ENCODE measurements around the gene ZNF700. TPM values are rescaled to one million over a fixed set of nuclear protein-coding genes. Genes with fewer than 3 reads are reported as not detected.

Gene ZNF700
- total RNA-seq, 4 donors from 2014 or later: 6.4 to 13.9 (median 9.9) TPM

GRCh38 chr19:11964858-11965645, 40.1 kb downstream of the ZNF700 start, which contains the start of gene ZNF763:
Gene ZNF763 (plus strand): TSS chr19:11965040. CDS start chr19:11965209, 169 bp downstream.
- Histone ChIP-seq H3K36me3 (peaks cover 0 to 6% (median 0%) of the 10 kb centered on the region in 3 donors), H3K4me1 (peaks cover 10 to 27% (median 14%) of the 10 kb centered on the region in 3 donors), H3K27ac (peak within 1 kb of the TSS; percentile 87 to 96 (median 94)), H3K27me3 (no peaks in the 10 kb centered on the region), H3K9me3 (no peaks in the 10 kb centered on the region), H3K4me3 (peak within 1 kb of the TSS; percentile 79 to 90 (median 83))
- intact Hi-C loops (cut with DNase I): no loop called here
- no peak for TF ChIP-seq CTCF (IDR thresholded peaks at IDR 0.05)
- TF ChIP-seq POLR2A (IDR thresholded peaks at IDR 0.05): peak in 2 of 4 donors; percentile 33 to 64
- 0% methylated on average over 3 to 8 of the region's 47 CpGs for WGBS, 2 donors
- peak; percentile 70 for DNase-seq

- H3K4me1 ChIP-seq: peaks cover 3 to 13% (median 6%) of the 10 kb centered on the region in 3 donors
- no peaks in the 10 kb centered on the region for H3K27me3 ChIP-seq
- TF ChIP-seq CTCF (IDR thresholded peaks at IDR 0.05) (no peak), POLR2A (IDR thresholded peaks at IDR 0.05) (no peak)
- WGBS, 2 donors: 77 to 86% methylated on average over 1 of the region's 1 CpG
- intact Hi-C loops (cut with DNase I): no loop called here
- H3K9me3 ChIP-seq: peaks cover 0 to 11% (median under 1%) of the 10 kb centered on the region in 3 donors
- no peak for DNase-seq
- no peak overlapping the region for H3K4me3 ChIP-seq
- H3K27ac ChIP-seq: no peak overlapping the region
- H3K36me3 ChIP-seq: peaks cover 0 to 6% (median 0%) of the 10 kb centered on the region in 3 donors
These were observed 45.3 kb downstream of the ZNF700 start for GRCh38 chr19:11970174-11970573.

DNA sequence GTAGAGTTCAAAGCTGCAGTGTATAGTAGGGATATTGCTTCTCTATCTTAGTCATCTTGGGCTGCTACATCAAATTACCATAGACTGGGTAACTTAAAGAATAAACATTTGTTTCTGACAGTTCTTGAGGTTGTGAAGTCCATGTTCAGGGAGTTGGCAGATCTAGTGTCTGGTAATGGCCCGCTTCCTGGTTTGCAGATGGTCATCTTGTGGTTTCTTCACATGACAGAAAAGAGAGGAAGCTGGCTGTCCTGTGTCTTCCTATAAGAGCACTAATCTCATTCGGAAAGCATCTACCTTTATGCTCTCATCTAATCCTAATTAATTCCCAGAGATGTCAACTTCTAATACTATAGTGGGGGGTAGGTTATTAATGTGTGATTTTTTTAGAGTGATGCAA, 46.1 kb downstream of the ZNF700 start:
- Histone ChIP-seq H3K27ac (no peak overlapping the region), H3K4me1 (peaks cover 0 to 4% (median 1%) of the 10 kb centered on the region in 3 donors), H3K27me3 (no peaks in the 10 kb centered on the region), H3K9me3 (peaks cover 7 to 20% (median 9%) of the 10 kb centered on the region in 3 donors), H3K4me3 (no peak overlapping the region), H3K36me3 (peaks cover 0 to 6% (median 0%) of the 10 kb centered on the region in 3 donors)
- intact Hi-C loops (cut with DNase I): no loop called here
- no peak for TF ChIP-seq POLR2A (IDR thresholded peaks at IDR 0.05)
- no peak for TF ChIP-seq CTCF (IDR thresholded peaks at IDR 0.05)
- 81 to 92% methylated on average over 2 of the region's 2 CpGs for WGBS, 2 donors
- DNase-seq: no peak

GRCh38 chr19:11973019-11973810, 48.3 kb downstream of the ZNF700 start:
- Histone ChIP-seq H3K27ac (no peak overlapping the region), H3K9me3 (peaks cover 7 to 41% (median 27%) of the 10 kb centered on the region in 3 donors), H3K4me3 (no peak overlapping the region), H3K27me3 (no peaks in the 10 kb centered on the region), H3K36me3 (peaks cover 0 to 24% (median 3%) of the 10 kb centered on the region in 3 donors), H3K4me1 (no peaks in the 10 kb centered on the region)
- TF ChIP-seq POLR2A (IDR thresholded peaks at IDR 0.05) (no peak), CTCF (IDR thresholded peaks at IDR 0.05) (no peak)
- DNase-seq: no peak
- intact Hi-C loops (cut with DNase I): no loop called here
- 76 to 81% methylated on average over 5 of the region's 5 CpGs for whole genome bisulfite sequencing, 2 donors
